Measurements from ENCODE around the gene EFCAB8. TPM values are rescaled to one million over a fixed set of nuclear protein-coding genes. Genes with fewer than 3 reads are reported as not detected.
A peak's percentile ranks its signal among the peaks of the same experiment; 100 is the strongest.

EFCAB8 gene
- total RNA-seq (under 1 TPM in 2 of 9 donors, not detected in 7; 0.08 to 0.29 TPM), polyA plus RNA-seq (under 1 TPM in 1 of 2 donors, not detected in 1; 0.03 TPM)
- long read RNA-seq, donor 1: 0 reads
- long read RNA-seq, donor 2: 0 reads
- long read RNA-seq, donor 3: 0 reads

- Histone ChIP-seq H3K9me3 (no peaks in the 10 kb centered on the region), H3K27ac (no peak within 1 kb of the TSS), H3K4me3 (no peak within 1 kb of the TSS), H3K4me1 (peaks cover 0 to 11% (median 0%) of the 10 kb centered on the region in 12 donors), H3K36me3 (peaks cover 0 to 57% (median 14%) of the 10 kb centered on the region in 9 donors), H3K27me3 (no peaks in the 10 kb centered on the region)
- intact Hi-C loops (cut with DNase I): no loop called here
- no peak for TF ChIP-seq POLR2A (IDR thresholded peaks at IDR 0.05)
- TF ChIP-seq CTCF (IDR thresholded peaks at IDR 0.05): no peak
- ATAC-seq (peak in 2 of 4 donors; percentile 28 to 49), DNase-seq (no peak)
- WGBS, 4 donors: 62 to 66% (median 66%) methylated on average over 8 of the region's 8 CpGs
Measured at GRCh38 chr20:32858701-32859372, at the start of gene EFCAB8. Gene EFCAB8 (plus strand): TSS chr20:32858923. CDS start chr20:32863793, 4,870 bp downstream.

GRCh38 chr20:32809907-32810306 lies 48.8 kb upstream of the EFCAB8 start:
- Histone ChIP-seq H3K36me3 (peaks cover 0 to 6% (median 0%) of the 10 kb centered on the region in 9 donors), H3K27me3 (no peaks in the 10 kb centered on the region), H3K4me3 (no peak overlapping the region), H3K9me3 (no peaks in the 10 kb centered on the region), H3K27ac (no peak overlapping the region), H3K4me1 (no peaks in the 10 kb centered on the region)
- DNase-seq: no peak
- intact Hi-C loops (cut with DNase I): no loop called here
- no peak for ATAC-seq
- 89 to 100% (median 92%) methylated on average over 4 of the region's 4 CpGs for WGBS, 4 donors
- no peak for TF ChIP-seq CTCF (IDR thresholded peaks at IDR 0.05)
- TF ChIP-seq POLR2A (IDR thresholded peaks at IDR 0.05): no peak

DNA sequence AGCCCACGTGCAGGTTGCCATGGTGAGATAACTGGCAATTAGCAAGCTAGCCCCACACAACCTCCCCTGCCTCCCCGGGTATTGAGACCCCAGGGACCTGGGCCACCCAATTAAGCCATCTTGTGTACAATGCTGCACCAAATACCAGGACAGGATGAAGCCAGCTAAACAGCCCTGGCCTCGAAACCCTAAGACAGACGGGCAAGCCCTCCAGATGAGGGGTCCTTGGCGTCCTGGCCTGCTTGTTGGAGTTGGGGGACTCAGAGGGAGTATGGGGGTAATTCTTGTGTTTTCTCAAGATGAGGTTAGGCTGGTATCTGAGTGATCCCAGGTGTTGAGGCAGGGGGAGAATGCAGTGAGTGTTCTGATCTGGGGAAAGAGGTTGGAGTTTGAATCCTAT lies 47.8 kb upstream of the EFCAB8 start:
- 89 to 93% (median 90%) methylated on average over 5 of the region's 5 CpGs for WGBS, 4 donors
- intact Hi-C loops (cut with DNase I): no loop called here

More for the DNA sequence above, 47.8 kb upstream of the EFCAB8 start:
- Histone ChIP-seq H3K36me3 (peaks cover 0 to 6% (median 0%) of the 10 kb centered on the region in 9 donors), H3K4me3 (no peak overlapping the region), H3K4me1 (no peaks in the 10 kb centered on the region), H3K9me3 (no peaks in the 10 kb centered on the region), H3K27ac (no peak overlapping the region), H3K27me3 (no peaks in the 10 kb centered on the region)
- no peak for DNase-seq
- no peak for ATAC-seq
- TF ChIP-seq POLR2A (IDR thresholded peaks at IDR 0.05) (no peak), CTCF (IDR thresholded peaks at IDR 0.05) (no peak)

Data from heart left ventricle (tissue), 16 donors.